Neural cell (in vitro differentiated cells): ENCODE measurements around the gene ALDH9A1. TPM values are rescaled to one million over a fixed set of nuclear protein-coding genes. Genes with fewer than 3 reads are reported as not detected.

Experiments
- H2AFZ ChIP-seq: fragments of 200-600, 300-800 bp; sonication (generic), shearing (Covaris generic); 2 replicates; pipeline ENCODE4 v1.6.0; 2014; ENCODE audit warnings: low read depth, mild to moderate bottlenecking, antibody characterized with exemption, low read length, moderate library complexity
- H3F3A ChIP-seq: fragments of 200-600 bp; shearing (Covaris generic); 2 replicates; pipeline ENCODE4 v1.6.1; 2016; ENCODE audit warnings: mild to moderate bottlenecking, moderate library complexity, mixed read lengths, antibody characterized with exemption, low read length; ENCODE audit not compliant: insufficient read depth, poor library complexity, severe bottlenecking
- H3K27ac ChIP-seq: fragments of 200-600, 300-800 bp; sonication (generic), shearing (Covaris generic); 2 replicates; pipeline ENCODE4 v1.5.1; 2014; ENCODE audit warnings: mild to moderate bottlenecking, low read length, moderate library complexity
- H3K27me3 ChIP-seq: fragments of 300-800, 200-600 bp; sonication (generic), shearing (Covaris generic); 2 replicates; pipeline ENCODE4 v1.6.0; 2014; ENCODE audit warnings: mild to moderate bottlenecking, low read depth, low read length, moderate library complexity; ENCODE audit not compliant: insufficient read depth
- H3K36me3 ChIP-seq: fragments of 300-800, 200-600 bp; sonication (generic), shearing (Covaris generic); 2 replicates; pipeline ENCODE4 v1.5.1; 2014; ENCODE audit warnings: mild to moderate bottlenecking, antibody characterized with exemption, low read length, moderate library complexity; ENCODE audit not compliant: insufficient read depth
- H3K4me2 ChIP-seq: fragments of 300-800, 200-600 bp; sonication (generic), shearing (Covaris generic); 2 replicates; pipeline ENCODE4 v1.6.0; 2014; ENCODE audit warnings: mild to moderate bottlenecking, low read length
- H3K4me3 ChIP-seq: fragments of 300-800, 200-600 bp; sonication (generic), shearing (Covaris generic); 2 replicates; pipeline ENCODE4 v1.5.1; 2014; ENCODE audit warnings: mild to moderate bottlenecking, low read length, moderate library complexity
- H3K79me2 ChIP-seq: fragments of 200-600 bp; shearing (Covaris generic); replicated peaks from 2 replicates; pipeline ENCODE4 v1.6.0; 2014; ENCODE audit warnings: mild to moderate bottlenecking, low read length, moderate library complexity; ENCODE audit not compliant: insufficient read depth
- H3K9ac ChIP-seq: fragments of 300-800, 200-600 bp; sonication (generic), shearing (Covaris generic); 2 replicates; pipeline ENCODE4 v1.6.1; 2016; ENCODE audit warnings: mild to moderate bottlenecking, low read length, mixed read lengths
- H3K9me2 ChIP-seq: fragments of 200-600 bp; shearing (Covaris generic); 2 replicates; pipeline ENCODE4 v1.6.1; 2016; ENCODE audit warnings: mild to moderate bottlenecking, low read length, mixed read lengths; ENCODE audit not compliant: insufficient read depth
- H3K9me3 ChIP-seq: fragments of 200-600, 300-800 bp; sonication (generic), shearing (Covaris generic); 2 replicates; pipeline ENCODE4 v1.6.1; 2016; ENCODE audit warnings: mild to moderate bottlenecking, mixed run types, low read length, moderate library complexity, mixed read lengths
- H4K20me1 ChIP-seq: fragments of 200-600 bp; shearing (Covaris generic); 2 replicates; pipeline ENCODE4 v1.6.1; 2016; ENCODE audit warnings: mild to moderate bottlenecking, mixed run types; ENCODE audit not compliant: insufficient read depth
- CTCF ChIP-seq: fragments of 450-650 bp; IDR thresholded peaks from 2 replicates; pipeline ENCODE4 v1.5.1; 2014; ENCODE audit warnings: antibody characterized with exemption, mild to moderate bottlenecking, moderate library complexity; ENCODE audit not compliant: poor library complexity, severe bottlenecking
- EP300 ChIP-seq: fragments of 450-650 bp; conservative IDR thresholded peaks from 2 replicates; pipeline ENCODE4 v1.6.1; 2014; ENCODE audit warnings: antibody characterized with exemption, mild to moderate bottlenecking, moderate library complexity; ENCODE audit not compliant: poor library complexity, severe bottlenecking
- EZH2 ChIP-seq: fragments of 200-600, 300-800 bp; shearing (Covaris generic), sonication (generic); IDR thresholded peaks from 2 replicates; pipeline ENCODE4 v1.6.1; 2014; ENCODE audit warnings: antibody characterized with exemption, low read length, borderline replicate concordance, mild to moderate bottlenecking; ENCODE audit not compliant: insufficient read depth, poor library complexity, severe bottlenecking
- MXI1 ChIP-seq: fragments of 450-650 bp; conservative IDR thresholded peaks from 2 replicates; pipeline ENCODE4 v1.6.1; 2014; ENCODE audit warnings: antibody characterized with exemption, mild to moderate bottlenecking; ENCODE audit not compliant: poor library complexity, severe bottlenecking
- POLR2AphosphoS5 ChIP-seq: IDR thresholded peaks from 2 replicates; pipeline ENCODE4 v1.6.1; 2012
- RAD21 ChIP-seq: fragments of 450-650 bp; conservative IDR thresholded peaks from 2 replicates; pipeline ENCODE4 v1.6.1; 2014; ENCODE audit warnings: antibody characterized with exemption, mild to moderate bottlenecking, moderate library complexity
- SMC3 ChIP-seq: fragments of 450-650 bp; conservative IDR thresholded peaks from 2 replicates; pipeline ENCODE4 v1.6.1; 2014; ENCODE audit warnings: antibody characterized with exemption, mild to moderate bottlenecking, moderate library complexity; ENCODE audit not compliant: poor library complexity
- TAF1 ChIP-seq: IDR thresholded peaks from 2 replicates; pipeline ENCODE4 v1.6.1; 2012; ENCODE audit warnings: low read depth
- polyA plus RNA-seq: library from polyadenylated mRNA; depleted of rRNA; stranded (reverse); fragments of >200 nt; gene quantifications from 2 replicates; pipeline ENCODE4 v1.2.3, GENCODE V29; 2014
- TF ChIP-seq, protein P1 (sequence below): IDR thresholded peaks from 2 replicates; pipeline ENCODE4 v1.6.1; 2012; ENCODE audit warnings: borderline replicate concordance

Gene ALDH9A1
- polyA plus RNA-seq, 1 donor from 2014 or later, result 25.5 TPM

DNA sequence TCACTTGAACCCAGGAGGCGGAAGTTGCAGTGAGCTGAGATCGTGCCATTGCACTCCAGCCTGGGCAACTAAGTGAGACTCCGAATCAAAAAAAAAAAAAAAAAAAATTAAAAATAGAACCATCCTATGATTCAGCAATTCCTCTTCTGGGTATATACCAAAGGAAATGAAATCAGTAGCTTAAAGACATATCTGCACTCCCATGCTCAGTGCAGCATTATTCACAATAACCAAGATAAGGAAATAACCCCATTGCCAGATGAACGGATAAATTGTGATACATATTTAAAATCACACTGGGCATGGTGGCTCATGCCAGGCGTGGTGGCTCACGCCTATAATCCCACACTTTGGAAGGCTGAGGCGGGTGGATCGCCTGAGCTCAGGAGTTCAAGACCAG lies 23.8 kb downstream of the ALDH9A1 start:
- Histone ChIP-seq H3K9me2 (no peaks in the 10 kb centered on the region), H4K20me1 (no peaks in the 10 kb centered on the region), H3K9me3 (no peaks in the 10 kb centered on the region), H2AFZ (no peak overlapping the region), H3K27me3 (no peaks in the 10 kb centered on the region), H3K9ac (no peak overlapping the region), H3K79me2 (no peaks in the 10 kb centered on the region), H3K4me2 (no peak overlapping the region), H3K36me3 (no peaks in the 10 kb centered on the region), H3K27ac (no peak overlapping the region), H3K4me3 (no peak overlapping the region), H3F3A (no peaks in the 10 kb centered on the region)
- TF ChIP-seq SMC3, result no peak
- no peak for TF ChIP-seq TAF1
- TF ChIP-seq EP300, result no peak
- no peak for TF ChIP-seq EZH2

GRCh38 chr1:165671526-165671925 lies 26.8 kb downstream of the ALDH9A1 start:
- Histone ChIP-seq H3K79me2 (no peaks in the 10 kb centered on the region), H3K36me3 (no peaks in the 10 kb centered on the region), H3K27me3 (no peaks in the 10 kb centered on the region), H3K4me2 (no peak overlapping the region), H3K9me3 (no peaks in the 10 kb centered on the region), H4K20me1 (no peaks in the 10 kb centered on the region), H3K4me3 (no peak overlapping the region), H3K27ac (no peak overlapping the region), H2AFZ (no peak overlapping the region), H3K9ac (no peak overlapping the region), H3F3A (no peaks in the 10 kb centered on the region), H3K9me2 (no peaks in the 10 kb centered on the region)
- TF ChIP-seq TAF1 (no peak), EP300 (no peak), EZH2 (no peak), SMC3 (no peak), POLR2AphosphoS5 (no peak), RAD21 (no peak), CTCF (no peak)
- TF ChIP-seq, protein P1, sequence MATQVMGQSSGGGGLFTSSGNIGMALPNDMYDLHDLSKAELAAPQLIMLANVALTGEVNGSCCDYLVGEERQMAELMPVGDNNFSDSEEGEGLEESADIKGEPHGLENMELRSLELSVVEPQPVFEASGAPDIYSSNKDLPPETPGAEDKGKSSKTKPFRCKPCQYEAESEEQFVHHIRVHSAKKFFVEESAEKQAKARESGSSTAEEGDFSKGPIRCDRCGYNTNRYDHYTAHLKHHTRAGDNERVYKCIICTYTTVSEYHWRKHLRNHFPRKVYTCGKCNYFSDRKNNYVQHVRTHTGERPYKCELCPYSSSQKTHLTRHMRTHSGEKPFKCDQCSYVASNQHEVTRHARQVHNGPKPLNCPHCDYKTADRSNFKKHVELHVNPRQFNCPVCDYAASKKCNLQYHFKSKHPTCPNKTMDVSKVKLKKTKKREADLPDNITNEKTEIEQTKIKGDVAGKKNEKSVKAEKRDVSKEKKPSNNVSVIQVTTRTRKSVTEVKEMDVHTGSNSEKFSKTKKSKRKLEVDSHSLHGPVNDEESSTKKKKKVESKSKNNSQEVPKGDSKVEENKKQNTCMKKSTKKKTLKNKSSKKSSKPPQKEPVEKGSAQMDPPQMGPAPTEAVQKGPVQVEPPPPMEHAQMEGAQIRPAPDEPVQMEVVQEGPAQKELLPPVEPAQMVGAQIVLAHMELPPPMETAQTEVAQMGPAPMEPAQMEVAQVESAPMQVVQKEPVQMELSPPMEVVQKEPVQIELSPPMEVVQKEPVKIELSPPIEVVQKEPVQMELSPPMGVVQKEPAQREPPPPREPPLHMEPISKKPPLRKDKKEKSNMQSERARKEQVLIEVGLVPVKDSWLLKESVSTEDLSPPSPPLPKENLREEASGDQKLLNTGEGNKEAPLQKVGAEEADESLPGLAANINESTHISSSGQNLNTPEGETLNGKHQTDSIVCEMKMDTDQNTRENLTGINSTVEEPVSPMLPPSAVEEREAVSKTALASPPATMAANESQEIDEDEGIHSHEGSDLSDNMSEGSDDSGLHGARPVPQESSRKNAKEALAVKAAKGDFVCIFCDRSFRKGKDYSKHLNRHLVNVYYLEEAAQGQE, result no peak

GRCh38 chr1:165668184-165668583 lies 30.2 kb downstream of the ALDH9A1 start:
- TF ChIP-seq, protein P1, result no peak
- TF ChIP-seq POLR2AphosphoS5 (no peak), SMC3 (no peak), RAD21 (no peak), CTCF (no peak), TAF1 (no peak), EP300 (no peak), MXI1 (no peak), EZH2 (no peak)
- H3K9me2 ChIP-seq, result no peaks in the 10 kb centered on the region
- peaks cover 4% of the 10 kb centered on the region for H3K36me3 ChIP-seq
- no peaks in the 10 kb centered on the region for H3F3A ChIP-seq
- H2AFZ ChIP-seq, result no peak overlapping the region
- H3K9ac ChIP-seq, result no peak overlapping the region
- no peaks in the 10 kb centered on the region for H3K27me3 ChIP-seq
- H4K20me1 ChIP-seq, result no peaks in the 10 kb centered on the region
- H3K79me2 ChIP-seq, result no peaks in the 10 kb centered on the region
- H3K4me3 ChIP-seq, result no peak overlapping the region
- no peak overlapping the region for H3K27ac ChIP-seq
- no peaks in the 10 kb centered on the region for H3K9me3 ChIP-seq
- no peak overlapping the region for H3K4me2 ChIP-seq
